HT-29 (cell line): ENCODE measurements around the gene MYBPHL. TPM values are rescaled to one million over a fixed set of nuclear protein-coding genes. Genes with fewer than 3 reads are reported as not detected.

Experiments
- DNase-seq: peaks from one replicate; pipeline ENCODE4 v3.0.0-alpha.2; 2015; ENCODE audit warnings: low spot score
- total RNA-seq: library from RNA; depleted of rRNA; stranded (reverse); fragments of >200 nt; shearing (Covaris generic); gene quantifications from 2 replicates; pipeline ENCODE4 v1.2.3, GENCODE V29; 2014

Gene MYBPHL
- total RNA-seq, 1 experiment from 2014 or later = not detected

GRCh38 chr1:109280862-109281261 is 25.9 kb downstream of the MYBPHL start:
- DNase-seq = no peak

- DNase-seq = no peak
Measured at GRCh38 chr1:109279615-109280278, 27.1 kb downstream of the MYBPHL start.

- peak; percentile 95 for DNase-seq
Measured at GRCh38 chr1:109277434-109278204, 29.2 kb downstream of the MYBPHL start.

DNA sequence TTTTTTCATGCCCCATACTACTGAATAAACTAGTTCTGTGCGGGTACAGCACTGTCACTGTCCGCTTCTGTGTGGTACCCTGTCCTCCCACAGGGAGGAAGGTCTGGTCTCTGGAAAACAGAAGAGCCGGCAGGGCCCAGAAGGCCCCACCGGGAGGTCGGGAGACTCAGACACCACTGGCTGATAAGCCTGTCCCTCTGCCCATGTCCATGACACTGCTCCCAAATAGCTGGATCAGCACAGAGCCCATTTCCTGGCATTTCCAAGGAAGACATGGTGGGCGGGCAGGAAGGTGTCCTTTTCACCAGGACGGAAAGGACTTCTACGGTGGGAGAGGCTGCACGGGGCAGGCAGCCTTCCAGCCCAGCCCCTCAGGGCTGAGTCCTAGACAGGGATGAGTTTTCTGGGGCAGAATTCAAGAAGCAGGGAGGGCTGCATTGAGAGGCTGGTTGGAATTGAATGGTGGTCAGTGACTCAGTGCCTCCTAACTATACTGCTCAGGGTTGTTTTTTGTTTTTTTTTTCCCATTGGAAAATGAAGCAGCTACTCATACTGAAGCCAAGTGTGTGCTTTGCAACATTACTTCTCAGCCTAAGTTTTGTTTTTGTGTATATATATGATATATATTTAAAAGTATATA is 31.0 kb downstream of the MYBPHL start:
- DNase-seq = no peak

DNA sequence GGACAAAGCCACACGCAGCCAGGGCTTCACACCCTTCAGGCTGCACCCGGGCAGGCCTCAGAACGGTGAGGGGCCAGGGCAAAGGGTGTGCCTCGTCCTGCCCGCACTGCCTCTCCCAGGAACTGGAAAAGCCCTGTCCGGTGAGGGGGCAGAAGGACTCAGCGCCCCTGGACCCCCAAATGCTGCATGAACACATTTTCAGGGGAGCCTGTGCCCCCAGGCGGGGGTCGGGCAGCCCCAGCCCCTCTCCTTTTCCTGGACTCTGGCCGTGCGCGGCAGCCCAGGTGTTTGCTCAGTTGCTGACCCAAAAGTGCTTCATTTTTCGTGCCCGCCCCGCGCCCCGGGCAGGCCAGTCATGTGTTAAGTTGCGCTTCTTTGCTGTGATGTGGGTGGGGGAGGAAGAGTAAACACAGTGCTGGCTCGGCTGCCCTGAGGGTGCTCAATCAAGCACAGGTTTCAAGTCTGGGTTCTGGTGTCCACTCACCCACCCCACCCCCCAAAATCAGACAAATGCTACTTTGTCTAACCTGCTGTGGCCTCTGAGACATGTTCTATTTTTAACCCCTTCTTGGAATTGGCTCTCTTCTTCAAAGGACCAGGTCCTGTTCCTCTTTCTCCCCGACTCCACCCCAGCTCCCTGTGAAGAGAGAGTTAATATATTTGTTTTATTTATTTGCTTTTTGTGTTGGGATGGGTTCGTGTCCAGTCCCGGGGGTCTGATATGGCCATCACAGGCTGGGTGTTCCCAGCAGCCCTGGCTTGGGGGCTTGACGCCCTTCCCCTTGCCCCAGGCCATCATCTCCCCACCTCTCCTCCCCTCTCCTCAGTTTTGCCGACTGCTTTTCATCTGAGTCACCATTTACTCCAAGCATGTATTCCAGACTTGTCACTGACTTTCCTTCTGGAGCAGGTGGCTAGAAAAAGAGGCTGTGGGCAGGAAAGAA is 32.0 kb downstream of the MYBPHL start:
- peak; percentile 68 for DNase-seq

DNA sequence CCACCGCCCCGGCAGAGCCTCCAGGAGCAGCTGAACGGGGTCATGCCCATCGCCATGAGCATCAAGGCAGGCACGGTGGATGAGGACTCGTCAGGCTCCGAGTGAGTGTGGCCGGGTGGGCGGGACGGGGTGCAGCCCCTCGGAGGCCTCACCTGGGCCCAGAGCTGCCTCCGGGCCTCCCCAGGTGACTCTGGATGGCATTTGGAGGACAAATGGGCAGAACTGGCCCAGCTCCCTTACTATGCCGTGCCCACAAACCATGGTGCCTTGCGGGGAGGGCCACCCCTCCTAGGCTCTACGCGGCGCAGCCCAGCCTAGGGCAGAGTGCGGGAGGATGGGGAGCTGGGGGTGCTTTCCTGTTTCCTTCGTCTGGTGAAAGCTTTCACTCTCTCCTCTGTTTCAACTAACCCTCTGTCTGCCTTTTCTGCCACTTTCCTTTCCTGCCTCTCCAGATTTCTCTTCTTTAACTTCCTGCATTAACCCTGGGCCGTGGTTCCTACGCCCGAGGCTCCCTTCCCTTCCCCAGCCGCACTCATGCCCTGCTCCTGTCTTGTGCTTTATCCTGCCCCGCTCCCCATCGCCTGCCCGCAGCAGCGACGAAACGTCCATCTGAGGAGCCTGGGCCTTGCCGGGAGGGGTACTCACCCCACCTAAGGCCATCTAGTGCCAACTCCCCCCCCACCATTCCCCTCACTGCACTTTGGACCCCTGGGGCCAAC is 33.1 kb downstream of the MYBPHL start:
- DNase-seq = peak; percentile 50

DNA sequence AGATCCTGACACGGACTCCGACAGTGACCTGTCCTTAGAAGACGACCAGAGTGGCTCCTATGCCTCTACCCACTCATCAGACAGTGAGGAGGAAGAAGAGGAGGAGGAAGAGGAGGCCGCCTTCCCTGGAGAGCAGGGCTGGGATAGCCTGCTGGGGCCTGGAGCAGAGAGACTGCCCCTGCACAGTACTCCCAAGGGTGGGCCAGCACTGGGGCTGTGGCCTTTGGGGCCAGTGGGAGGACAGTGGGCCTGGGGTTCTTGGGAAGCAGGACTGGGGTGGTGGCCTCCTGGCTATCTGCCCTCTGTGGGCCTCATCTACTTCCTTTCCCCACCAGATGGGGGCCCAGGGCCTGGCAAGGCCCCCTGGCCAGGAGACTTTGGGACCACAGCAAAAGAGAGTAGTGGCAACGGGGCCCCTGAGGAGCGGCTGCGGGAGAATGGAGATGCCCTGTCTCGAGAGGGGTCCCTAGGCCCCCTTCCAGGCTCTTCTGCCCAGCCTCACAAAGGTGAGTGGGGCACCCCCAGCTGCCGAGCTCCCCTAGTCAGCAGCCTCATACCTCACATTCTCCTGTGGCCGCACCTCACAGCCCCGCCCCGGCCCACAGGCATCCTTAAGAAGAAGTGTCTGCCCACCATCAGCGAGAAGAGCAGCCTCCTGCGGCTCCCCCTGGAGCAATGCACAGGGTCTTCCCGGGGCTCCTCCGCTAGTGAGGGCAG is 33.8 kb downstream of the MYBPHL start:
- DNase-seq = peak; percentile 31

- no peak for DNase-seq
Measured at GRCh38 chr1:109272021-109272799, 34.6 kb downstream of the MYBPHL start.

DNA sequence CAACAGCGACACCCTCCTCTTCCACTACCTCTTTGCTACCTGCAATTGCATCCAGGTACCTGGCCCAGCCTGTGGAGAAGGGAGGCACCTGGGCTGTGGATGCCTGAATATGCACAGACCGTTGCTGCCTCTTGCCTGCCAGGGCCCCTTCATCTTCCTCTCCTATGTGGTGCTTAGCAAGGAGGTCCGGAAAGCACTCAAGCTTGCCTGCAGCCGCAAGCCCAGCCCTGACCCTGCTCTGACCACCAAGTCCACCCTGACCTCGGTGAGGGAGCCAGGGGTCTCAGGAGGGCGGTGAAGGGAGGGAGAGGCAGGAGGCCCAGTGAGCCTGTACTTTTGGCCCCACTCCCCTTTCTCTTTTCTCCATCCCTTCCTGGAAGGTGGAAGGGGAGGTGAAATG is 35.4 kb downstream of the MYBPHL start:
- no peak for DNase-seq

GRCh38 chr1:109270623-109271317 is 36.0 kb downstream of the MYBPHL start:
- DNase-seq = no peak

GRCh38 chr1:109269981-109270622 is 36.7 kb downstream of the MYBPHL start:
- no peak for DNase-seq

GRCh38 chr1:109269212-109269980 is 37.4 kb downstream of the MYBPHL start:
- no peak for DNase-seq

- DNase-seq = no peak
Measured at GRCh38 chr1:109268431-109269211, 38.2 kb downstream of the MYBPHL start.

- DNase-seq = no peak
Measured at GRCh38 chr1:109267743-109268300, 39.0 kb downstream of the MYBPHL start.

DNA sequence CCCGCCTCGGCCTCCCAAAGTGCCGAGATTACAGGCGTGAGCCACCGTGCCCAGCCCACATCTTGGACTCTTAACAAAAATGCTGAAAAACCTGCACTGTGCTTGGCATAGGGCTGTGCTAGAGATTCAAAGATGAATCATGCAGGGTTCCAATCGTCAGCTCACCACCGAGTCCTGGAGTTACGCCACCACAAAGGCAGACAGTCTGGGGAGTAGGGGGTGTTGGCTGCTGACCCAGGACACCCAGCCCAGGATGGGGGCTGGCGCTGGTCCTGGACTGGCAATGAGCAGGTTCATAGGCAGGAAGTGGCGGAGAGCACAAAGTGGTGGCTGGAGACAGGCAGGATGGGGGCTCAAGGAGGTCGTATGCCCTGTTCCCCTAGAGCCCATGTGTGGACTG is 39.8 kb downstream of the MYBPHL start:
- no peak for DNase-seq

- no peak for DNase-seq
Measured at GRCh38 chr1:109265741-109266330, 41.0 kb downstream of the MYBPHL start.
